ENCODE data around the gene KATNAL1.

The KATNAL1 gene

DNA sequence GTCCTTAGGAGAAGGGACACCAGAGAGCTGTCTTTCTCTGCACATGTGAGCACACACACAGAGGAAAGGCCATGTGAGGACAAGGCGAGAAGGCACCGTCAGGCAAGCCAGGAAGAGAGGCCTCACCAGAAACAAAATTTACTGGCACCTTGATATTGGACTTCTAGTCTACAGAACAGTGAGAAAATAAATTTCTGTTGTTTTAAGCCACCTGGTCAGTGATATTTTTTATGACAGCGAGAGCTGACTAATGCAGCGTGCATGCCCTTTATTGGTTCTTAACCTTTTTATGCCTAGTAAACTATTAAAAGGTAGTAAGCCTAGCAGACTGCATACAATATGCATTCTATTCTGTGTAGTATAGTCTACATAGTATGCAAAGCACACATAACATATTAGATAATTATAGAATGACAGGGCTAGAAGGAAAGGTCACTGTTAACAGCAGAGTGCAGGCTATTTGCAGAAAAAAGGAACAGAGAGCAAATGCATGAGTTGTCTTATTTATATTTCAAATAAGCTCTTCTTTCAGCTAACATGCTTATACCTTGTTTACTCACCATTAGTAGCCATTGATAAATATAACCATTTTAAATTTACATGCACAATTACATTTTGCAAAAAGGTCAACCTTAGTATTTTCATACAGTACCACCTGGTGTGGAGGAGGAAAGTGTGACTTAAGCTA, 25.2 kb upstream of the KATNAL1 start:
- no peak for DNase-seq (ENCODE audit: low read depth in 3 of 3)

DNA sequence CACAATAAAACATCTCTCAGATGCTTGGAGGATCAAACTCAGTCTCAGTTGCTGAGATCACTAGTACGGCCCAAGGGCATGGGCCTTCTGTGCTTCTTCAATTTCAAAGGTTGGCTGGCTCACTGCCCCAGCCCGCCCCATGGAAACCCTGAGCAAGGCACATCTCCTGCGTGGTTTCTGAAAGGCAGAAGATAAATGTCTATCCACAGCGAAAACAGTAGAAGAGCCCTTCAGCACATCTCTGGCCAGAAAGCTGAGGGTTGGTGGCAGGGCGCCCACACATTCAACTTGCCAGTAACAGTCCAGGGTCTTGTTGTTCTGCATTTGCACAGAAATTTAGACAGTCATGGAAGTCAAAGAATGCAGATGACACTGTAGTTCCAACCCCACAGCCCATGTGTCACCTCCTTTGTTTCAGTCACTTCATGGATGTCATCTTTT, 24.0 kb upstream of the KATNAL1 start:
- no peak for DNase-seq (ENCODE audit: low read depth in 3 of 3)

- DNase-seq (ENCODE audit: low read depth in 3 of 3): no peak
Observed at GRCh38 chr13:30329009-30329585, 21.7 kb upstream of the KATNAL1 start.

DNA sequence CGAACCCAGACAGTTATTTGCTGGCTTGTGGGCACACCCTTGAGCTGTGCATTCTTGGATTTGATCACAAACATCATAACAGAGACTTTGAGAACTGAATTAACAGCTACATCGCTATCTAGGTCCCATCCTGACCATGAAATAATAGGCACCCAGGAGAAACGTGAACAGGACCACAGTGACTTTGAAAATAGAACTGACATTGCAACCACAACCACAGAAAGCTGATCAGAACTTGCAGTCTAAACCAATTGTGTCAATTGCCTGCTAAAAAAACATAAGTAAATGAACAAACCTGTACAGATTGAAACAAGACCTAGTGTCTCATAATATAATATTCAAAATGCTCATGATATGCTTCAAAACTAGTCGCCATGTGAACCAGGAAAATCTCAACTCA, 18.3 kb upstream of the KATNAL1 start:
- DNase-seq (ENCODE audit: low read depth in 3 of 3): no peak

DNA sequence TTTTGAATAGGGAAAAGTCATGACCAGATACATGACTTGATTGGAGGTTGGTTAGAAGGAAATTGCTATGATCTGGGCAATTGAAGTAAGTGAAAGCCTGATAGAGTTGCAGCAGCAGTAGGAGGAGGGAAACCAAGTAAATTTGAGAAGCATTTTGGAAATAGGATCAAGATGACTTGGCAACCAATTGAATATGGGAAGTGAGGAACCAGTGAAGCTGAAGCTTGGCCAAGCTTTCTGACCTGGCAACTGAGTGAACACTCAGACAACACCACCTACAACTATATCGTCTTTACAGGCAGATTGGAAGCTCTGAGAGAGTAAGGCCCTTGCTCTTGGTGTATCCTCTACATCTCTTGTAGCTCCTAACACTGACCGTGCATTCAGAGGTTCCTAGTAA, 16.2 kb upstream of the KATNAL1 start:
- no peak for DNase-seq (ENCODE audit: low read depth in 3 of 3)

- no peak for DNase-seq (ENCODE audit: low read depth in 3 of 3)
Observed at GRCh38 chr13:30322428-30322827, 15.1 kb upstream of the KATNAL1 start.

DNA sequence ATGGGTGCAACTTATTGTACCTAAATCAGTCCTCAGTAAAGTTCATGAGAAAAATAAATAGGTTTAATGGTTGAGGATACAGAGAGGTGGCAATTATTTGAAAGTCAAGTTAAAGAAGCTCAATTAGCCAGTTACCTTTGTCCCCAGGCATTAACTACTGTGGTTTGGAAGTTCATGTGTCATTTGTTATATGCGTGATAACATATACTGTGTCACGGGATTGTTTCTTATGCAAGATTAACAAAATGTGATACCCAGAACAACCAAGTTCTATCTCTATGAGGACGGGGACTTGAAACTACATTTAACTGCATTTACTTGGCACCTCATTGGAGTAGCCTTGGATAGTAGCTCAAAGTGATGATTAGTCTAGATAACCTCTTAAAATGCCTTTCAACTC, 13.9 kb upstream of the KATNAL1 start:
- DNase-seq (ENCODE audit: low read depth in 3 of 3): no peak

GRCh38 chr13:30319655-30320054, 12.3 kb upstream of the KATNAL1 start:
- DNase-seq (ENCODE audit: low read depth in 3 of 3): no peak

GRCh38 chr13:30319130-30319529, 11.8 kb upstream of the KATNAL1 start:
- no peak for DNase-seq (ENCODE audit: low read depth in 3 of 3)

- DNase-seq (ENCODE audit: low read depth in 3 of 3): no peak
Observed at GRCh38 chr13:30318026-30318425, 10.7 kb upstream of the KATNAL1 start.

DNA sequence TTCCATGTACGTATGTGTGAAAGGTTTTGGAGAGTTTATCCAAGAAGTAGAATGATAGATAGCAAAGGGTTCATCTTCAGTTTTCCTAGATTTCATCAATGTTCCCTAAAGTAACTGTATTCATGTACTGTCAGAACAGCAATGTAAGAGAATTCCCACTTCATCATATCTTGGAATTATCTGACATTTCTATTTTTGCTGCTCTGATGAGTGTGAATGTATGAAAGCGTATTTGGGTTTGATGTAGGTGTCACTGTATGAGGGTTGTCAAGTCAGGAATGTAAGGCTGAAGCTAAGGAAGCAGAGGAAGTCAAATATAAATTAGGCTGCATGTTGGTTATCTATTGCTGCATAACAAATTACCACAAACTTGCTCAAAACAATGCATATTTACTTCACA, 7.2 kb upstream of the KATNAL1 start:
- DNase-seq (ENCODE audit: low read depth in 3 of 3): no peak

- no peak for DNase-seq (ENCODE audit: low read depth in 3 of 3)
Observed at GRCh38 chr13:30314069-30314468, 6.7 kb upstream of the KATNAL1 start.

- no peak for DNase-seq (ENCODE audit: low read depth in 3 of 3)
Observed at GRCh38 chr13:30313311-30313710, 6.0 kb upstream of the KATNAL1 start.

DNA sequence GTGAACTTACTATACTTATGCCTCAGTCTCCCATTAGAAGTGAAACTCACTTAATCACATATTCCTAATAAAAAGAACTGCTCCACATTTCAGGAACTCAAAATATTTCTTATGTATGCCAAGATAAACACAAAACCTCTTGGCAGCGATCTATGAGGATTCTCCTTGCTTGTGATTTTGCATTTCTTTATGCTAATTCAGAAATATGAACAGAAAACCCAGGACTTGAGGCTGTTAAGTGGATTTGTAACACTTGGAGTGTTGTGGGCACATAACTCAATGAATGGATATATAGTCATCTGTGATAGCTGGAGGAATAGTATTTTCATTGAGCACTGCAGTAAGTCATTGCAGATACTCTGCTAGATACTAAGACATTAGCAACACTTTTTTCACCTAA, 5.6 kb upstream of the KATNAL1 start:
- no peak for DNase-seq (ENCODE audit: low read depth in 3 of 3)

- no peak for DNase-seq (ENCODE audit: low read depth in 3 of 3)
Observed at GRCh38 chr13:30308548-30308947, 1.2 kb upstream of the KATNAL1 start.

- DNase-seq (ENCODE audit: low read depth in 3 of 3): no peak
Observed at GRCh38 chr13:30307971-30308290, 580 bp upstream of the KATNAL1 start.

GRCh38 chr13:30306762-30307193, 573 bp downstream of the KATNAL1 start:
- DNase-seq (ENCODE audit: low read depth in 3 of 3): peak; percentile 77 to 82 (median 81)

DNA sequence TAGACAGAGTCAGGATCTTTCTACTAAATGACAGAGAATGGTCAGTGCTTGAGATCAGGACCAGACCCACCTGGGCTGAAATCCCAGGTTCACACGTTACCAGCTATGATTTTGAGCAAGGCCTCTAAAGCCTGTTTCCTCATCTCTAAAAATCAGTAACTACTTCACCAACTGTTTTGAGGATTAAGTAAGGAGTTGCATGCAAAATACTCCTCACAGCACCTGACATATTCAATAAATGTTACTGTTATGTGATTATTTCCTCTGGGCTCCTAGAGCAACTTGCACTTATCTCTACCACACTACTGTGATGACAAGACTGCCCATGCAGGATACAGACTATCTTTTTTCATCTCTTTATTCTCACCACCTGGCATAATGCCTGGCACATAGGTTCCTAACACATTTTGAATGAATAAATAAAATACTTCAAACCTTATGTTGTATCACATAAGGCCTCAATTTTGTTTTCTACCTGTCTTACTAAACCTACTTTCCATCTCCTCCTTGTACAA, 1.8 kb downstream of the KATNAL1 start:
- no peak for DNase-seq (ENCODE audit: low read depth in 3 of 3)

DNA sequence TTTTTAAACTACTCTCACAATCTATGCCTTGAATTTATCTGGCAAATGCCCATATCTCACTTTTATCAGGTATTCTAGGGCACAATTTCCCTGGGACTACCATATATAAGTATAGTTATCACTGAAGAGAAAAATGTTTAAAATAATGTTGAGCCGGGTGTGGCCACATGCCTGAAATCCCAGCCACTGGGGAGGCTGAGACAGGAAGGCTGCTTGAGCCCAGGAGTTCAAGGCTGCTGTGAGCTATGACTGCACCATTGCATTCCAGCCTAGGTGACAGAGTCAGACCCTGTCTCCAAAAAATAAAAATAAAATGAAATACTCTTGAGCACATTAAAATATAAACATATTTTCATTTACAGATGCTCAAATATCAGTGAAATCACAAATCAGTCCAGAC, 4.1 kb downstream of the KATNAL1 start:
- DNase-seq (ENCODE audit: low read depth in 3 of 3): no peak

- DNase-seq (ENCODE audit: low read depth in 3 of 3): no peak
Observed at GRCh38 chr13:30301827-30302226, 5.5 kb downstream of the KATNAL1 start.

GRCh38 chr13:30300596-30300995, 6.8 kb downstream of the KATNAL1 start:
- DNase-seq (ENCODE audit: low read depth in 3 of 3): no peak

DNA sequence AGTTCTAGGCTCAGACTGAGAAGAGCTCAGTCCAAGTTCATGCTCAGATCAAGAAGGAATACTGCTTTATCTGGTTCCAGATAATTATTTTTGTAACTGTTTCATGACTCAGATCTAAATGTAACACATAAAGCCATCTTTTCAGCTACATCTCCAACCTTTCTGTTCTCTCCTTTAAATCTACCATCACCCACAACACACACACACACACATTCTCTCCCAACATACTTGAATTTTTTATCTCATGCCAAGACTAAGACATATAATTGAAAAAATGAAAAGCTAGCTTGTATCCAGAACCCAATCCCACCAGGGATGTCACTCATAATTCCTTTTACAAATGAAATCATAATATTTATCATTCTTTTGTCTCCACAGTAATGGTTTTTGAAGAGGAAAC, 7.6 kb downstream of the KATNAL1 start:
- DNase-seq (ENCODE audit: low read depth in 3 of 3): no peak

GRCh38 chr13:30295116-30295515, 12.2 kb downstream of the KATNAL1 start:
- no peak for DNase-seq (ENCODE audit: low read depth in 3 of 3)

GRCh38 chr13:30294004-30294403, 13.3 kb downstream of the KATNAL1 start:
- no peak for DNase-seq (ENCODE audit: low read depth in 3 of 3)

All from stimulated activated CD4-positive, alpha-beta T cell treated with anti-CD3 and anti-CD28 coated beads, TNF-alpha, amount 100 ng/mL, for 4 hours (primary cell).